Stromal cell of bone marrow (primary cell): ENCODE results near the gene HINT1.
"Not testable (repeated sequence)": the region's sequence is repeated elsewhere in the genome, so short reads cannot be mapped to it uniquely, and the experiment has no call there.

ENCODE experiments used
- DNase-seq: peaks from one replicate; pipeline ENCODE4 v3.0.0-alpha.2; 2012; ENCODE audit warnings: low read depth

HINT1 gene

GRCh38 chr5:131170540-131171275, 5.7 kb upstream of the HINT1 start, which contains the start of gene LYRM7:
TSS of gene LYRM7 (plus strand) at chr5:131170944. CDS start at chr5:131171021, 77 bp downstream.
- peak; percentile 100 for DNase-seq

- DNase-seq: no peak
These were observed 4.9 kb upstream of the HINT1 start for GRCh38 chr5:131169810-131170539.

GRCh38 chr5:131167615-131168014, 2.6 kb upstream of the HINT1 start:
- no peak for DNase-seq

GRCh38 chr5:131164191-131165118, 601 bp downstream of the HINT1 start:
- peak; percentile 58 for DNase-seq

GRCh38 chr5:131163276-131164119, 1.6 kb downstream of the HINT1 start:
- DNase-seq: peak; percentile 21

GRCh38 chr5:131160134-131160533, 4.9 kb downstream of the HINT1 start:
- no peak for DNase-seq

GRCh38 chr5:131156957-131157356, 8.1 kb downstream of the HINT1 start:
- DNase-seq: no peak

GRCh38 chr5:131156385-131156784, 8.7 kb downstream of the HINT1 start:
- no peak for DNase-seq

GRCh38 chr5:131151216-131151615, 13.8 kb downstream of the HINT1 start:
- no peak for DNase-seq

GRCh38 chr5:131150408-131150807, 14.6 kb downstream of the HINT1 start:
- DNase-seq: no peak

- no peak for DNase-seq
These were observed 16.2 kb downstream of the HINT1 start for GRCh38 chr5:131148835-131149234.

GRCh38 chr5:131147258-131147657, 17.8 kb downstream of the HINT1 start:
- DNase-seq: no peak

- no peak for DNase-seq
These were observed 22.0 kb downstream of the HINT1 start for GRCh38 chr5:131142970-131143617.

GRCh38 chr5:131139321-131139720, 25.7 kb downstream of the HINT1 start:
- no peak for DNase-seq

GRCh38 chr5:131138406-131138805, 26.6 kb downstream of the HINT1 start:
- not testable (repeated sequence) for DNase-seq

GRCh38 chr5:131133091-131133490, 32.0 kb downstream of the HINT1 start:
- DNase-seq: not testable (repeated sequence)

- no peak for DNase-seq
These were observed 35.8 kb downstream of the HINT1 start for GRCh38 chr5:131129306-131129705.

- not testable (repeated sequence) for DNase-seq
These were observed 37.8 kb downstream of the HINT1 start for GRCh38 chr5:131127244-131127643.

- no peak for DNase-seq
These were observed 50.3 kb downstream of the HINT1 start for GRCh38 chr5:131114754-131115153.

GRCh38 chr5:131112424-131112823, 52.6 kb downstream of the HINT1 start:
- no peak for DNase-seq

GRCh38 chr5:131110256-131110594, 54.8 kb downstream of the HINT1 start:
- DNase-seq: no peak
